SK-N-SH (cell line): ENCODE results near the gene PIP5KL1. TPM values are rescaled to one million over a fixed set of nuclear protein-coding genes. Genes with fewer than 3 reads are reported as not detected.
A peak's percentile ranks its signal among the peaks of the same experiment; 100 is the strongest.

ENCODE experiments used
- CTCF ChIA-PET: fragments of 300-600, 350-600 bp; formaldehyde crosslinking; extraction: SDS; loops from one replicate; lab custom pipeline; 2021; lab: Yijun Ruan, JAX
- POLR2A ChIA-PET: fragments of 350-600 bp; sonication (Branson Sonifier 250); formaldehyde crosslinking; extraction: SDS; loops from one replicate; lab custom pipeline; 2020; ENCODE audit warnings: antibody characterized with exemption, inconsistent platforms; lab: Yijun Ruan, JAX
- DNase-seq: peaks from one replicate; pipeline ENCODE4 v3.0.0; 2012
- H2AFZ ChIP-seq: fragments of 200-600 bp; sonication (generic); 2 replicates; pipeline ENCODE4 v1.8.1; 2016; ENCODE audit warnings: antibody characterized with exemption, mild to moderate bottlenecking, low read depth
- H3F3A ChIP-seq: fragments of 200-600 bp; sonication (generic); replicated peaks from 2 replicates; pipeline ENCODE3; 2016; ENCODE audit warnings: antibody characterized with exemption, mild to moderate bottlenecking; ENCODE audit not compliant: insufficient read depth
- H3K27ac ChIP-seq, 2 experiments: fragments of 200-500 bp in 1 of 2; fragments of 200-600 bp in 1 of 2; sonication (Bioruptor generic) in 1 of 2; sonication (generic), shearing (Covaris generic) in 1 of 2; 2 replicates each; pipeline versions ENCODE4 v1.5.1 to v1.6.1; 2014 to 2016; ENCODE audit warnings: low read depth in 2 of 2, inconsistent platforms in 1 of 2, low read length in 1 of 2, mild to moderate bottlenecking in 1 of 2, mixed read lengths in 1 of 2
- H3K27me3 ChIP-seq: fragments of 200-600 bp; sonication (generic), shearing (Covaris generic); 2 replicates; pipeline ENCODE4 v1.6.1; 2016; ENCODE audit warnings: mixed run types; ENCODE audit not compliant: insufficient read depth
- H3K36me3 ChIP-seq, 2 experiments: fragments of 200-500 bp in 1 of 2; fragments of 200-600 bp in 1 of 2; sonication (Bioruptor generic) in 1 of 2; sonication (generic) in 1 of 2; replicated peaks in 1 of 2; 2 replicates each; pipeline versions ENCODE3 to v1.5.1; 2014 to 2016; ENCODE audit warnings: low read length in 1 of 2, mild to moderate bottlenecking in 1 of 2; ENCODE audit not compliant: insufficient read depth in 2 of 2, control insufficient read depth in 1 of 2
- H3K4me1 ChIP-seq, 2 experiments: fragments of 200-500 bp in 1 of 2; fragments of 200-600 bp in 1 of 2; sonication (Bioruptor generic) in 1 of 2; sonication (generic), shearing (Covaris generic) in 1 of 2; 2 replicates each; pipeline versions ENCODE4 v1.5.1 to v1.6.1; 2014 to 2016; ENCODE audit warnings: low read depth in 1 of 2, low read length in 1 of 2, mixed run types in 1 of 2; ENCODE audit not compliant: insufficient read depth in 2 of 2, control insufficient read depth in 1 of 2
- H3K4me2 ChIP-seq: fragments of 200-600 bp; sonication (generic), shearing (Covaris generic); 2 replicates; pipeline ENCODE4 v1.6.1; 2017; ENCODE audit warnings: mixed run types
- H3K4me3 ChIP-seq, 2 experiments: fragments of 200-500 bp in 1 of 2; fragments of 200-600 bp in 1 of 2; sonication (Bioruptor generic) in 1 of 2; sonication (generic), shearing (Covaris generic) in 1 of 2; 2 replicates each; pipeline versions ENCODE4 v1.5.1 to v1.8.1; 2014 to 2016; ENCODE audit warnings: low read depth in 2 of 2, inconsistent platforms in 1 of 2, low read length in 1 of 2, mild to moderate bottlenecking in 1 of 2, mixed read lengths in 1 of 2, moderate library complexity in 1 of 2
- H3K79me2 ChIP-seq: fragments of 200-600 bp; sonication (generic); 2 replicates; pipeline ENCODE4 v1.8.1; 2017; ENCODE audit warnings: mild to moderate bottlenecking; ENCODE audit not compliant: insufficient read depth
- H3K9ac ChIP-seq: fragments of 200-600 bp; sonication (generic); 2 replicates; pipeline ENCODE4 v1.6.1; 2017; ENCODE audit warnings: mixed run types
- H3K9me2 ChIP-seq: fragments of 200-600 bp; sonication (generic); 2 replicates; pipeline ENCODE4 v1.6.1; 2017; ENCODE audit warnings: mixed run types
- H3K9me3 ChIP-seq: fragments of 200-600 bp; sonication (generic); 2 replicates; pipeline ENCODE4 v1.6.1; 2017; ENCODE audit warnings: mixed run types, mild to moderate bottlenecking, moderate library complexity
- H4K20me1 ChIP-seq: fragments of 200-600 bp; sonication (generic); 2 replicates; pipeline ENCODE4 v1.6.1; 2017; ENCODE audit warnings: mild to moderate bottlenecking, mixed run types; ENCODE audit not compliant: insufficient read depth
- CHD2 ChIP-seq: fragments of 150-350 bp; IDR thresholded peaks from 2 replicates; pipeline ENCODE4 v1.6.1; 2018; ENCODE audit warnings: low read length; ENCODE audit not compliant: partially characterized antibody
- ELF1 ChIP-seq: IDR thresholded peaks from 2 replicates; pipeline ENCODE4 v1.4.0; 2012
- EZH2phosphoT487 ChIP-seq: fragments of 200-600 bp; sonication (generic); IDR thresholded peaks from 2 replicates; pipeline ENCODE4 v1.6.1; 2017; ENCODE audit warnings: low read depth, mixed run types, mild to moderate bottlenecking, antibody characterized with exemption, moderate library complexity, borderline replicate concordance
- FOXM1 ChIP-seq: IDR thresholded peaks from 2 replicates; pipeline ENCODE4 v1.4.0; 2012; ENCODE audit warnings: low read depth, mild to moderate bottlenecking
- IRF3 ChIP-seq: fragments of 150-350 bp; IDR thresholded peaks from 2 replicates; pipeline ENCODE4 v1.6.1; 2016; ENCODE audit warnings: mild to moderate bottlenecking, low read depth, low read length
- MEF2A ChIP-seq: IDR thresholded peaks from 2 replicates; pipeline ENCODE4 v1.4.0; 2012; ENCODE audit warnings: low read depth, borderline replicate concordance
- MXI1 ChIP-seq: IDR thresholded peaks from 2 replicates; pipeline ENCODE4 v1.6.1; 2012; ENCODE audit warnings: mild to moderate bottlenecking, low read depth, low read length, improper control_type of control experiment
- NFIC ChIP-seq: IDR thresholded peaks from 2 replicates; pipeline ENCODE4 v1.4.0; 2012; ENCODE audit warnings: borderline replicate concordance
- NRF1 ChIP-seq: IDR thresholded peaks from 2 replicates; pipeline ENCODE4 v1.6.1; 2012; ENCODE audit warnings: low read depth, mild to moderate bottlenecking, low read length
- PBX3 ChIP-seq: IDR thresholded peaks from 2 replicates; pipeline ENCODE4; 2012
- RAD21 ChIP-seq: IDR thresholded peaks from 2 replicates; pipeline ENCODE4 v1.6.1; 2012; ENCODE audit warnings: mild to moderate bottlenecking, low read length
- RCOR1 ChIP-seq: fragments of 150-350 bp; IDR thresholded peaks from 2 replicates; pipeline ENCODE4 v1.6.1; 2017; ENCODE audit warnings: antibody characterized with exemption, low read length
- RXRA ChIP-seq: IDR thresholded peaks from 2 replicates; pipeline ENCODE4 v1.4.0; 2012; ENCODE audit warnings: low read depth, mild to moderate bottlenecking, borderline replicate concordance
- SMC3 ChIP-seq: IDR thresholded peaks from 2 replicates; pipeline ENCODE4 v1.6.1; 2012; ENCODE audit warnings: low read depth, low read length, improper control_type of control experiment
- TCF12 ChIP-seq: IDR thresholded peaks from 2 replicates; pipeline ENCODE4 v1.4.0; 2012
- YY1 ChIP-seq: IDR thresholded peaks from 2 replicates; pipeline ENCODE4 v1.4.0; 2012; ENCODE audit warnings: low read depth, mild to moderate bottlenecking
- WGBS: methylation state at CpG from one replicate; pipeline ENCODE4 v1.1.6; 2017; ENCODE audit warnings: low lambda C conversion rate; 5-methylcytosine and 5-hydroxymethylcytosine counted together
- polyA plus RNA-seq, 3 experiments: library from polyadenylated mRNA; depleted of rRNA; stranded (reverse); fragments of >200 nt; gene quantifications; 2 replicates each; pipeline ENCODE4 v1.2.3, GENCODE V29; 2012
- TF ChIP-seq, protein P1 (sequence below): fragments of 200-600 bp; sonication (generic); IDR thresholded peaks from 2 replicates; pipeline ENCODE4 v1.6.1; 2017; ENCODE audit warnings: antibody characterized with exemption, mild to moderate bottlenecking, moderate library complexity

PIP5KL1 gene
- polyA plus RNA-seq, 1 of the 3 experiments (the other 2 are of a cell fraction), result 4.0 TPM

DNA sequence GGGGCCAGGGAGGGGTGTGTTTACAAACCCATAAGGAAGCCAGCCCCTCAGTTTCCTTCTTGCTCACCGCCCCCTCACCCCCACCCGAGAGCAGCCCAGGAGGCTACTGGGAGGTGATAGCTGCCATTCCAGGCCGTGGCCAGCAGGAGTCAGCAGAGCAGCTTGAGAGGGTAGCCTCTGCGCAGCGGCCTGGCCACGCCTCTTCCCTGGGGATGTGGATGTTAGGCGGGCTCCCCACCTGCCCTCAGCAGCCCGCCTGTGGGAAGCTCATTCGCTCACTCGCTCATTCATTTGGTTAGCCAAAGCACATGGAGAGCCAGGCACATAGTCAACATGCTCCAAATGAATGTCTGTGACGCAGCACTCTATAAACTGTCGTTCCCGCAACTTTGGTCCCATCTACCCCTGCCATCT, 13.2 kb upstream of the PIP5KL1 start:
- Histone ChIP-seq H3K9me3 (no peaks in the 10 kb centered on the region), H3K27me3 (no peaks in the 10 kb centered on the region), H3K4me1 (peaks cover 0 to 50% of the 10 kb centered on the region in 2 experiments; a peak in 1 of 4 replicates), H3K9ac (no peak overlapping the region), H3K4me2 (no peak overlapping the region), H3K79me2 (no peaks in the 10 kb centered on the region; the same call in 1 of the 2 replicates), H4K20me1 (peaks cover 7% of the 10 kb centered on the region; the same call in 1 of the 2 replicates), H3K27ac (peak overlapping the region in 1 of 2 experiments; percentile 62; a peak in 1 of 4 replicates), H3K9me2 (no peaks in the 10 kb centered on the region)
- 75% methylated on average over 4 of the region's 13 CpGs for WGBS
- DNase-seq, result peak; percentile 92
- TF ChIP-seq NRF1 (peak; percentile 45), MXI1 (no peak), PBX3 (no peak), RCOR1 (peak; percentile 48; the same call in 1 of the 2 replicates), CHD2 (peak; percentile 40), SMC3 (peak; percentile 93), ELF1 (no peak), RAD21 (peak; percentile 91)
- TF ChIP-seq, protein P1, sequence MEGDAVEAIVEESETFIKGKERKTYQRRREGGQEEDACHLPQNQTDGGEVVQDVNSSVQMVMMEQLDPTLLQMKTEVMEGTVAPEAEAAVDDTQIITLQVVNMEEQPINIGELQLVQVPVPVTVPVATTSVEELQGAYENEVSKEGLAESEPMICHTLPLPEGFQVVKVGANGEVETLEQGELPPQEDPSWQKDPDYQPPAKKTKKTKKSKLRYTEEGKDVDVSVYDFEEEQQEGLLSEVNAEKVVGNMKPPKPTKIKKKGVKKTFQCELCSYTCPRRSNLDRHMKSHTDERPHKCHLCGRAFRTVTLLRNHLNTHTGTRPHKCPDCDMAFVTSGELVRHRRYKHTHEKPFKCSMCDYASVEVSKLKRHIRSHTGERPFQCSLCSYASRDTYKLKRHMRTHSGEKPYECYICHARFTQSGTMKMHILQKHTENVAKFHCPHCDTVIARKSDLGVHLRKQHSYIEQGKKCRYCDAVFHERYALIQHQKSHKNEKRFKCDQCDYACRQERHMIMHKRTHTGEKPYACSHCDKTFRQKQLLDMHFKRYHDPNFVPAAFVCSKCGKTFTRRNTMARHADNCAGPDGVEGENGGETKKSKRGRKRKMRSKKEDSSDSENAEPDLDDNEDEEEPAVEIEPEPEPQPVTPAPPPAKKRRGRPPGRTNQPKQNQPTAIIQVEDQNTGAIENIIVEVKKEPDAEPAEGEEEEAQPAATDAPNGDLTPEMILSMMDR, result peak; percentile 90
- TF ChIP-seq, all 33 proteins: peak for 6
- Histone ChIP-seq H2AFZ (no peak overlapping the region), H3K4me3 (peak overlapping the region in 1 of 2 experiments; percentile 16; a peak in 1 of 4 replicates), H3K36me3 (peaks cover 4 to 52% of the 10 kb centered on the region in 2 experiments), H3F3A (peaks cover 3% of the 10 kb centered on the region)
- ChIA-PET POLR2A (interaction anchor here (0.8 to 1.3 kb wide), 2 partner anchors 12 to 38 kb away, joined by 3 read pairs; no protein-coding TSS in a partner anchor), CTCF (interaction anchor here (0.6 to 10.3 kb wide), 50 partner anchors 10 to 208 kb away, joined by 3 to 219 read pairs (median 5); partner anchors contain the start of genes EEIG1, NAIF1, PIP5KL1 and PTGES2)

DNA sequence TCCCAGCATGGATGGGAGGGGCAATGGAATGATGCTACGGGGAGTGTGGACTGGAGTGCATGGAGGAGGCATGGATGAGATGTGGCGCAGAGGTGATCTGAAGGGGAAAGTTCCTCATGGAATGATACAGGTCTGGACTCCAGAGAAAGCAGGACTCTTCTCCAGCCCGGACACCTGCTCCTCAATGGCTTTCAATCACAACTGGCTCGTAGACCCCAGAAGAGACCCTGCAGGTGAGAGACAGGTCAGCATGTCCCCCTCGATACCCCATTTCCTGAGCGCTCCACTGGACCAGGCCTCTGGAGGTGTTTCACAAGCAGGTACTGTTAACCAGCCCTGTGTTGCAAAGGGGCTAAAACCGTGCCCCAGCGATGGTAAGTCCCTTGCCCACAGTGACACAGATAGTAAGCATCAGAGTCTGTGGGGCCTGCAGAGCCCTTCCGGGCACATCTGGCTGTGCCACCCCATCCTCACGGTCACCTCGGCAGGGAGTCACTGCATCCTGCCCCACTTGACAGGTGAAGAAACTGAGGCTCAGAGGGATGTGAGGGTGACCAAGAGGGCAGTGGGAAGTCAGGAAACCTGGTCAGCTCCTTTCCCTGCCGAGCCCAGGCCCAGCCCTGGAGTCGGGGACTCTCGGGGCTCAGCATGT, 12.6 kb upstream of the PIP5KL1 start:
- no peak for DNase-seq
- WGBS, result 67% methylated on average over 13 of the region's 14 CpGs
- POLR2A ChIA-PET, result interaction anchor here (0.8 to 1.3 kb wide), 4 partner anchors 12 to 38 kb away, joined by 3 to 5 read pairs (median 4); partner anchors contain the start of gene PIP5KL1

More for the DNA sequence above, 12.6 kb upstream of the PIP5KL1 start:
- no peak overlapping the region for H3K9ac ChIP-seq
- peaks cover 4 to 52% of the 10 kb centered on the region in 2 experiments for H3K36me3 ChIP-seq
- no peak overlapping the region; a peak in 1 of 4 replicates for H3K4me3 ChIP-seq
- no peak overlapping the region for H2AFZ ChIP-seq
- H3K79me2 ChIP-seq, result no peaks in the 10 kb centered on the region; the same call in 1 of the 2 replicates
- H3K9me2 ChIP-seq, result no peaks in the 10 kb centered on the region
- H3K27ac ChIP-seq, result peak overlapping the region in 1 of 2 experiments; percentile 11; a peak in 1 of 4 replicates
- no peaks in the 10 kb centered on the region for H3K27me3 ChIP-seq
- H3F3A ChIP-seq, result peaks cover 3% of the 10 kb centered on the region
- CTCF ChIA-PET, result interaction anchor here (0.6 to 10.3 kb wide), 56 partner anchors 9 to 296 kb away, joined by 3 to 219 read pairs (median 6); partner anchors contain the start of genes EEIG1, NAIF1, PIP5KL1 and PTGES2
- peaks cover 7% of the 10 kb centered on the region; the same call in 1 of the 2 replicates for H4K20me1 ChIP-seq
- no peak overlapping the region for H3K4me2 ChIP-seq
- H3K9me3 ChIP-seq, result no peaks in the 10 kb centered on the region
- H3K4me1 ChIP-seq, result peaks cover 0 to 46% of the 10 kb centered on the region in 2 experiments; a peak in 1 of 4 replicates
- TF ChIP-seq NRF1, result no peak
- no peak for TF ChIP-seq TCF12
- no peak for TF ChIP-seq NFIC
- TF ChIP-seq MEF2A, result no peak
- no peak for TF ChIP-seq MXI1
- TF ChIP-seq EZH2phosphoT487, result no peak
- no peak for TF ChIP-seq FOXM1
- no peak for TF ChIP-seq IRF3
- TF ChIP-seq YY1, result no peak
- no peak for TF ChIP-seq RXRA
- TF ChIP-seq RAD21, result no peak
